HEK293T (cell line): ENCODE measurements around the gene MAGEB4.

Source experiments
- CTBP1 ChIP-seq: fragments of 450-650 bp; IDR thresholded peaks from 2 replicates; pipeline ENCODE4 v1.6.1; 2016; ENCODE audit warnings: borderline replicate concordance
- FOXA1 ChIP-seq: fragments of 450-650 bp; IDR thresholded peaks from 2 replicates; pipeline ENCODE4 v1.6.1; 2016; ENCODE audit warnings: mild to moderate bottlenecking
- FOXK2 ChIP-seq: fragments of 450-650 bp; IDR thresholded peaks from 2 replicates; pipeline ENCODE4 v1.6.1; 2016; ENCODE audit warnings: mild to moderate bottlenecking
- FOXM1 ChIP-seq: fragments of 450-650 bp; IDR thresholded peaks from 2 replicates; pipeline ENCODE4 v1.6.1; 2017; ENCODE audit warnings: mild to moderate bottlenecking, borderline replicate concordance
- NFRKB ChIP-seq: fragments of 450-650 bp; IDR thresholded peaks from 2 replicates; pipeline ENCODE4 v1.6.1; 2016; ENCODE audit warnings: mild to moderate bottlenecking, moderate library complexity
- SUZ12 ChIP-seq: fragments of 450-650 bp; IDR thresholded peaks from 2 replicates; pipeline ENCODE4 v1.6.1; 2016; ENCODE audit warnings: mild to moderate bottlenecking
- ZNF384 ChIP-seq: fragments of 450-650 bp; IDR thresholded peaks from 2 replicates; pipeline ENCODE4 v1.6.1; 2016
- TF ChIP-seq, protein P1 (sequence below): fragments of 450-650 bp; IDR thresholded peaks from 2 replicates; pipeline ENCODE4 v1.6.1; 2016

DNA sequence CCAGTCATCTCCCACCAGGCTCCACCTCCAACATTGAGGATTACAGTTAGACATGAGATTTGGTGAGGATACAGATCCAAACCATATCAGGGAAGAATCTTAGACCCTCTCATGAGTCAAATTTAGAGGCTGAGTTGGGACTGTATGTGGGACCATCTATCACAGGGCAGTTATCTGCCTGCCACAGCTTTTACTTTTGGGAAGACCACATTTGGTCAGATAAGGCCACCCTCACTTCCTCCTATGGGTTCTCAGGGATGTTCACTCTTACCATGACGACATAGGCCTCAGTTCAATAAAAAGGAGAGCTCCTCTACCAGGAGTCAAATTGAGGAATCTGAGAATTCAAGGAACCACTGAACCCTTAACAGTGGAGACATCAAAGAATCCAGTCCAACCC, 24.3 kb upstream of the MAGEB4 start:
- TF ChIP-seq CTBP1 = no peak
- TF ChIP-seq ZNF384 = no peak
- TF ChIP-seq, protein P1, sequence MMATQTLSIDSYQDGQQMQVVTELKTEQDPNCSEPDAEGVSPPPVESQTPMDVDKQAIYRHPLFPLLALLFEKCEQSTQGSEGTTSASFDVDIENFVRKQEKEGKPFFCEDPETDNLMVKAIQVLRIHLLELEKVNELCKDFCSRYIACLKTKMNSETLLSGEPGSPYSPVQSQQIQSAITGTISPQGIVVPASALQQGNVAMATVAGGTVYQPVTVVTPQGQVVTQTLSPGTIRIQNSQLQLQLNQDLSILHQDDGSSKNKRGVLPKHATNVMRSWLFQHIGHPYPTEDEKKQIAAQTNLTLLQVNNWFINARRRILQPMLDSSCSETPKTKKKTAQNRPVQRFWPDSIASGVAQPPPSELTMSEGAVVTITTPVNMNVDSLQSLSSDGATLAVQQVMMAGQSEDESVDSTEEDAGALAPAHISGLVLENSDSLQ = no peak
- TF ChIP-seq SUZ12 = no peak
- TF ChIP-seq NFRKB = no peak
- TF ChIP-seq FOXA1 = no peak
- no peak for TF ChIP-seq FOXM1
- no peak for TF ChIP-seq FOXK2
